Renal cortical epithelial cell (primary cell): ENCODE data around the gene PRRG3. TPM values are rescaled to one million over a fixed set of nuclear protein-coding genes. Genes with fewer than 3 reads are reported as not detected.

Experiments used
- DNase-seq: peaks from one replicate; pipeline ENCODE4 v3.0.0-alpha.2; 2011; ENCODE audit warnings: low read depth
- total RNA-seq: library from RNA; depleted of rRNA; stranded (reverse); fragments of >200 nt; gene quantifications from 2 replicates; pipeline ENCODE4 v1.2.3, GENCODE V29; 2014

The PRRG3 gene
- total RNA-seq, 1 donor from 2014 or later: not detected

DNA sequence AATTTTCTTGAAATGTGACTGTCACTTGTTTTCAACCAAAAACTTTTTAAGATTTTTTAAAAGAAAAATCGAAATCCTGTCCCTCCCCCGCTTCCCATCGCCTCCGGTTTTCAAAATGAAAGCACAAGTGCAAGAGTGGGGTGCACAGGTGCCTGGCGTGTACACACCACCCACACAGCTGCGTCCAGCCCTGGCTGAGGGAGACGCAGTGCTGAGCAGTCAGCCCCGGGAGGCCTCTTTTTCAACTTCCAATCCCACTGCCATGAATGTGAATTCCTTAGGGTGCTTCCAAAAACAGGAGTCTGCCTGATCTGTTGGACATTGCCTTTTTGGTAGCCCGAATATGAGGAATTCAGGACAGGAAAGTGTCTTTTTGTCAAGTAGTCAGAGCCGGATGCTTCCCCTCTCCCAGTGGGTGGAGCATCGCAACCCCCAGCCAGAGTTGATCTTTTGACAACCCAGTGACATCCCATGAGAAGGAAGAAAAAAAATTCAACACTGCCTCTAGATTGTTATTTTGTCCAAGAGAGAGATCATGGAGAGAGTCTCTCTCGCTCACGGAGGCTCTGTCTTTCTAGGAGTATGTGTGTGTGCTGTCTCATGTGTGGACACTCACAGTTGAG, 8.9 kb downstream of the PRRG3 start:
- DNase-seq: no peak

DNA sequence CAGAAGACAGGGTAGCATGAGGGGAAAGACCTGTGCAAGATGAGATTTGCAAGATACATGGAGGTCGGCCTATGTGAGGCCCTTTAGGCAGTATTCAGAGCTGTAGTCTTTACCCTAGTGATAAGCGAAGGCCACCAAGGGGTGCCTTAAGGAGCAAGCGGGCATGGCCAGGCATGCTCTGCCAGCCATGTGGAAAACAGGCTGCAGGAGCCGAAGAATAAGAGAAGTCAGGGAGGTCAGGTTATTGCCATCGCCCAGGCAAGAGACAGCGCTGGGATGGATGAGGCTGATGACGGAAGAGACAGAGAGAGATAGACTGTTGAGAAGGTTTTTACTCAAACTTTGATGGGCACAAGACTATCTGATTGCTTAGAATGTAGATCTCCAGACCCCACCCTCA, 13.6 kb downstream of the PRRG3 start:
- DNase-seq: no peak

DNA sequence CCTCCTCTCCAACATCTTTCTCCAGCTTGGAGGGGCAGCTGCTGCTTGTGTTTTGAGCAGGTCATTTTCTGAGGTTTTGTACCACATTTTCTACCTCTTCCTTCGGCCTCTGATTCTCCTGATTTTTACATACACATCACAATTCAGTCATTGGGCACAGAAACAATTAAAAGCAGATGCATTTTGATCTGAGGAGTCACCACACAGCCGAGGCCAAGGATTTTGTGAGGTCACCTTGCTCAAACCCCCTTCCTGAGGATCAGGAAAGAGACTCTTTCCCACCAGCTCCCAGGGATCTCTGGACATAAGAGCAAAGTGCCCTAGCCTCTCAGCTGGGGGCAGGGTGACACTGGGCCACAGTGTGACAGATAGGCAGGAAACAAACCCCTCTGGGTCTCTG, 15.2 kb downstream of the PRRG3 start:
- DNase-seq: no peak

DNA sequence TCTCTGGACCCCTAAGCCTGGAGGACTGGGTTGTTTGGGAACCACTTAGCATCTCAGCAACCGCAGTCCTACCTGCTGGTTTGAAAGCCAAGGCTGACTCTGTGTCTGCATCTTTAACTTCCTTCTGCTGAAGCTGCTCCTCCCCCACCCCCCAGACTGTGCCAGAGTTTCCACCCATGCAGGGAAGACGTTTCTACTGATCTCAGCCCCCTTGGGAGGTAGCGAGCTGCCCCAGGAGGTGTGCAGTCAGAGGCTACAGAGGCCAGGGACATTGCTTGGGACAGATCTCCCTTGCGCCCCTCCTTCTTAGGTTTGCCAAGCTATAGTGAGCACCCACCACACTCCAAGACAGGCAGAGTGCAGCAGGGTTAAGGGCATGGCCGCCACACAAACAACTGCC, 15.9 kb downstream of the PRRG3 start:
- DNase-seq: no peak

DNA sequence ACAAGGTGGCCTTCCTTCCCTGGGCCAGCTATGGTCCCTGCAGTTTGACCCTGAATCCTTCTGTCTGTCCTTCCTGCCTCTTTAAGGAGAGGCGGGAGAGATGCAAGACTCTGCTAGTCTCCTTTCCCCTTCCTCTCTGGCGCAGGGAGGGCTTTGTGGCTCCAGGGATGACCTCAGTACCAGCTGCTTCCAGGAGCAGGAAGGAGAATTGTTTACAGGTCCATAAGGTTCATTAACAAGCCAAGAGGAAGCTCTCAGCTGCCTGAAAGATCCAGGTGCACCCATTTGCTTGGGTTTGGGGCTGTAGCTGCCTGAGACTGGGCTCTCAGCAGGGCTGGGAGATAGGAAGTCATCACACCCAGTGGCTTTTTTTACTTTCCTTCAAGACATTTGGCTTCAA, 16.5 kb downstream of the PRRG3 start:
- DNase-seq: no peak

DNA sequence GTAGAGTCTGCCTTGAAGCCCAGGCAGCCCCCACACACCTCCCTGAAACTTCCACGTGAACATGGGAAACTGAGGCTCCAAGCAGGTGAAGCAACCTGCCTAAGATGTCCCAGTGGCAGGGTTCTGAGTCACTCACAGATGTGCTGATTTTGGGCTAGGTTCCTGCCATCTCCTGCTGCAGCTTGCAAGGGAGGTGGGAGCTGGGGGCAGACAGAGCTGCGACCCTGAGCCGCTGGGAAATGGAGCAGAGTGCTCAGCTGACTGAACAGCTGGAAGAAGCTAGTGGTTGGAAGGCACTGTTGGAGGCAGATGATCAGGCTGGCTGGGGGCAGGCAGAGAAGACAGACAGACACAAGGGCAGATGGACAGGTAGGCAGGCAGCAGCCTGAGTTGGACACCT, 17.0 kb downstream of the PRRG3 start:
- no peak for DNase-seq

DNA sequence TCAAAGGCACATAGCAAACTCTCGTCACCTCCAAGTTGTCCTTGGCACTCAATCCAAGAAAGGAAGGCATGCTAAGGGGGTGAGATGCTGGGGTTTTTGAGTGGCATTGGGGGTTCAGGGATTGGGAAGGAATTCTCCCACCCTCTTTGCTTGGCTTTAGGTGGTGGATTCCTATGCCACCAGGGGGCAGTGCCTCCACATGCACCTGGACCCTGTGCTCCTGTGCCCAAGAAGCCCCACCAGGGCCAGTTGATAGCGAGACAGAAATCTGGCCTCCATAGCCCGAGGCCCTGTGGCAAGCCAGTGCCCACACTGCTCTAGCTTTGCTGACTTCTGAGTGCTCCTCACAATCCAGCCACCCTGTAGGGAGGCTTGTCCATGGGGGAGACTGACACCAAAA, 18.6 kb downstream of the PRRG3 start:
- DNase-seq: no peak

DNA sequence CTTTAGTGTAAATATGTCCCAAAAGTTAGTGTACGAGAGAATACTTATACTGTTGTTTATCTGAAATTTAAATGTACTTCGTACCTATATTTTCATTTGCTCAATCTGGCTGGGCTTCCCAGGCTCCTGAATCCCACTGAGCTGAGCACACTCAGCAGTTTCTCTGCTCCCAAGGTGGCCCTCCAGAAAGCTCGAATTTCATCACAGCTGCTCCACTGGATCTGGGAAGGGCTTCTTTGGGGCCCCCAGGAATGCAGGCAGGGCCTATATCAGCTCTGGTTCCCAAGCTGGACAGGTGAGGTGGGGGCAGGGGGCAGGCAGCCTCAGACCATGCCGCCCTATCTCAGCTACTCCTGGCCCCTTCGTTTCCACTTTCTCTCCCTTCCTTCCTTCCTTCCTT, 19.1 kb downstream of the PRRG3 start:
- DNase-seq: no peak

DNA sequence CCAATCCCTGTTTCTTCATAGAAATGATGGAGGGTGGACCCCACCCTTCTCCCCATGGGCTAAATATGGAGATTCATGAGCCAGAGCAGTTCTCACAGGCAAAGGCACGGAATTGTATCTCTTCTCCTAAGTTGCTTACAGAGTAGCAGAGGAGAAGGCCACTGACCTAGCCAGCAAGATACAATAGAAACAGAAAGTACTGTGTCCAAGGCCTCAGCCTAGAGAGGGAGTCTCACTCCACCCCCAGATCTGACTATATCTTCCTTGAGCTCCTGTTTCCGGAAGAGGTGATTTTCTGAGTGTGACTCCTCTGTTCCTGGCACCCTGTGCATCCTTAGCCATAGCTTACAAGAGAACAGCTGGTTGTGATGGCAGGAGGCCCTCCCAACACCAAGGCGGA, 20.5 kb downstream of the PRRG3 start, which contains the start of gene FATE1:
Gene FATE1 (plus strand): TSS at position 284 of the 400 bp plus-strand sequence. CDS start 85 bp downstream, at position 369.
- no peak for DNase-seq

DNA sequence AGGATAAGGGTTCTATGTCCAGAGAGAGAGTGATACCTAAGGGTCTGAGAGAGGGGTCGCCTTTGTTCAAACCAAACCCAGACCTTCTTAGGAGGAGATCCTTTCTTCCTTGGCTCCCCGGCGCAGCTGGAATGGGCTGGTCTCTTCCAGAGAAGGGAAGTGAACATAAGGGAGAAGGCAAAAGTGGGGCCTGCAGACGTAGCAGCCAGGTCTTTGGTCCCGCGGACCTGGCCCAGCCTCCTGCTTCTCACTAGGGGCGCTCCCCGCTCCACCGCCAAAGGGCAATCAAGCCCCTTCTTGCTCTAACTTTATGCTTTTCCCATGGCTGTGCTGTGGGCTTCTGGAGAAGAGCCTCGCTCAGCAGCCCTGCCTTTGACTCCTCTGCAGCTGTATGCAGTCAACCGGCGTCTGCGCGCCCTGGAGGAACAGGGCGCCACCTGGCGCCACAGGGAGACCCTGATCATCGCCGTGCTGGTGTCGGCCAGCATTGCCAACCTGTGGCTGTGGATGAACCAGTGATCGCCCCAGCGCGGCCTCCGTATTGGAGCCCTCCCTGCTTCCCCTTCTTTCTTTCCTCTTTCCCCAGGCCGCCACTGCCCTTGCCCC, 27.1 kb downstream of the PRRG3 start:
- DNase-seq: no peak

DNA sequence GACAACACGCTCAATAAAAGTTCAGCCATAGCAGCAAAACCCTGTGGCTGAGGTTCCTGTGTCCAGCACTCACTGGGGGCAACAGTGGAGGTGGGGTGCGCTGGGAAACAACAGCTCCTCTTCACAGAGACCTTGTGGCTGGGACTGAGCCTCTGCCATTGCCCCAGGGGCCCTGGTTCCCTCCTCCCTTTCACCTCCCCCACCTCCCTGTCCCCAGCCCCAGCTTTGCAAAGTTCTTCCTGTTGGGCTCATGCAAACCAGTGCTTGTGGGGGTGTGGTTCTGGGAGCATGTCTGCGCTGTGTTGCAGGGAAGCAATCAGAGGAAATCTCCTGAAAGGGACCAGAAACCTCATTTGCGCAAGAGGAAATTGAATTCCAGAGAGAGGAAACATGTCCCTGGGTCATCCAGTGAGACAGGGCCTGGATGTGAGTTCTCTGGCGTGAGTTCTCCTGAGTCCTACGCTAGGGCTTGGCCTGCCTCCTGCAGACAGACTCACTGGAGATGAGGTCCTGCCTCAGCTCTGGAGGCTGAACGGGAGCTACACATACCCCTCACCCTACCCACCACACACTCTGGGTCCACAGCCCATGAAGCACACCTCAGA, 28.0 kb downstream of the PRRG3 start:
- DNase-seq: no peak

DNA sequence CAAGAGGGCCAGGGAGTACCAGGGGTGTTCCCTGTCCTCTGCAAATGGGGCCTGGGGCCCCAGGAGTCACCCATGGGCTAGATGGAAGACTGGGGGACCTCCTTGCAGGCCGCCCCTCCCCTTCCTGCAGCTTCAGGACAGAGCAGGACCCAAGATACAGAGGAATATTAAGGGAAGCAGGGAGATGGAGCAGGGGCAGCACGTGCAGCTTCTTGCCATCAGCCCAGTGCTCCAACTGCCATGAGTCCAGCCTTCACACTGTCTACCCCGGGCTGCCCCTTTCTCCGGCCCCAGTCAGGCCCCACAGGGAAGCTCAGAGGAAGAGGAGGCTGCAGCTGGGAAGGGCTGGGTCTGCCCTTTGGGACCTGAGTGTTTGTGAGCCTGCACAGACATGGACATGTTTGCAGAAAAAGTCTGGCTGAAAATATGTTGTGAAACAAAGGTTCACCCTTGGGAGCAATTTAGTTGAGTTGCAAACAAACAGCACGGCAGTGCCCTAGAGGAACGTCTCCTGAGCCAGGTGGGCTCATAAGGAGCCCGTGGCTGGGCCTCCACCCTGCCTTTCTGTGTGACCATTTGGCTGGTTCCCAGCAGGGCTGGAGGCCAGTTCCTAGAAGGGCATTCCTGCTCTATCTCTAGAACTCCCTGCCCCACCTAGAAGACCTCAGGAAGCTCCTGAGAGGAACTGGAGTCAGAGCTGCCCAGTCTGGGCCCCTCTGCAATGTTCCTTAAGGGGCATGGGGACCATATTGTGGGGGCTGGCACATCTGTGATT, 29.5 kb downstream of the PRRG3 start:
- no peak for DNase-seq

DNA sequence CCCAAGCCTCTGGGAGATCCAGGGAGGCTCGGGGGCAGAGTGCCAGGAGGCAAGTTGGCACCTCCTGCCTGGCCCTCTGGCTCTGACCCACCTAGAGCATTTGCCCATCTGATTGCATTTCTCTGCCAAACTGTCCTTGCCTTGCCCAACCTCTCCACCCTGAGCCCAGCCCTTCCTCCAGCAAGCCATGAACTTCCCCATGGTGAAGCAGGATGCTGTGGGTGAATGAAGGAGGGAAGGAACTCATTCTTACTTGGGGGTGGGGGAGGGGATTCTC, 30.0 kb downstream of the PRRG3 start:
- DNase-seq: no peak

DNA sequence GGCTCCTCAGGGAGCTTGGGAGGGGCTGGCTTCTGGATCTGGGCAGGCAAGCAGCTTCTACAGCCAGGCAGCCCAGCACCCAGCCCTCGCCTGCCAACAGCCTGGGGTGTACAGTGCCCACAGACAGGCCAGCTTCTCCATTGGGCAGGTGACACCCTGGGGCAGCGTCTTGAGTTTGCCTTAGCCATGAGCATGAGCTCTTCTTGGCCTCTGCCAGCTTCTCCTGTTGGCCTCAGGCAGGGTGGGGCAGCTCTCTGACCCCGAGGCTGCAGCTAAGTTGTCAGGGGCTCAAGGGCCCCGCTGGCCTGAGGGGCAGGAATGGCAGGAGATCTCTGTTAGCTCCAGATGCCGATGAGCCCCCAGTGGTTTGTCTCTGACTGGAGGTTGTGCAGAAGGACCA, 31.5 kb downstream of the PRRG3 start:
- DNase-seq: no peak

DNA sequence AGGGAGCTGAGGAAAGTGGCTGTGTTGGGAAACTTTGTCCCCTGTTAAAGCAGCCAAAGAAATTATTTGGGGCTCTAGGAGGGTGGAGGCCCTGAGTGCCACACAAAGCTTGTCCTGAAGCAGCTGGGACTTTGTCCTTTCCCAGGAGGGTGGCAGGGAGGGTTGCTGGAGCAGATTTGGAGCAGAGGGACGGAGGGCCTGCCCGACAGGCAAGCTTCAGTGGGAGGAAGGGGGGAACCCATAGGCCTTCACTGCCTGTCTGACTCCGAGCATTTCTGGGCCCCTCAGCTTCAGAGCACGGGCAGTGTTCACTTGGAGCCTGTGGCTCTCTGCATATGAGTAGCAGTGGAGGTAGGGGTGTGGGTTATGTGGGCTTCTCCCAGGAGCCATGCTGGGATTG, 32.1 kb downstream of the PRRG3 start:
- no peak for DNase-seq

DNA sequence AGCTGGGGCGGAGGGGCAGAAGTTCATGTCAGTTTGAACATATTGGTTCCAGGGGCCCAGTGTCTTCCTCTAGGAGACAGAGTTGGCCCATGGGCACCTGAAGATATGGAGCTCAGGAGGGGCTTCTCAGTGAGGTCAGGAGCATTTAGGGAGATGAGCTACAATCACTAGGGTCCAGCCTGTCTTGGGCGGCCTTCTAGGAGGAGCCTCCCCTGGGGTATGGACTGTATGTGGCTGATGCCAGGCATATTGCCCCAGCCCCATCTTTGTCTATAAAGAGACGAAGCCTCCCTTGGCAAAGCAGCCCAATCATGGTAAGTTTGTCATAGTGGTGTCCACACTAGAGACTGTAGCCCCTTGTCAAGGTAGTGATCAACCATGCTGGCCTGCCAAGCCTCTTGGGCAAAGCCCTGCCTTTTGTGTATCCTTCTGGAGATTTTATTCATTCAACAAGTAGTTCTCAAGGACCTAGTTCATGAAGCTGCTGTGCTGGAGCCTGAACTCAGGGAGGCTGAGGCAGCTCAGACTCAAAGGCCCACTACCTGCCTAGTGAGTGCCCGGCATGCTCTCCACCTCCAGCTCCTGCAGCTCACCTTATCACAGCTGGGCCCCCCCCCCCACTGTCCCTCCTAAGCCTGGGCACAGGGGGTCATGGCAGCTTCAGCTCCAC, 33.9 kb downstream of the PRRG3 start:
- DNase-seq: no peak

DNA sequence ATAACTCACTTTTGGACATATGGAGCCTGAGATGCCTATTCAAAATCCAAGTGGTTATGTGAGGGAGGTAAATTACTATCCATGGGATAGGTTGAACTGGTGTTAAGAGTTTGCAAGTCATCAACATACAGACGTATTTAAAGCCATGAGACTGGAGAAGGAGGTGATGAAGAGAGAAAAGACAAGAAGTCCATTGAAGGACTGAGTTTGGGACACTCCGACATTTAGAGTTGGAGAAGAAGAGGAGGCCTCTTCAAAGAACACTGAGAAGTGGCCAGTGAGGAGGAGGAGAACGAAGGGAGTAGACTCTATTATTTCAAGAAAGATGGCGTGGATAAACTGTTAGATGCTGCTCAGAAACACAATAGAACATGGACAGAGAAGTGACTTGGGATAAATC, 39.2 kb downstream of the PRRG3 start, which contains the start of gene CNGA2:
Gene CNGA2 (plus strand): TSS at position 301 of the 400 bp plus-strand sequence. CDS start 3,738 bp downstream, outside the sequence.
- DNase-seq: no peak

DNA sequence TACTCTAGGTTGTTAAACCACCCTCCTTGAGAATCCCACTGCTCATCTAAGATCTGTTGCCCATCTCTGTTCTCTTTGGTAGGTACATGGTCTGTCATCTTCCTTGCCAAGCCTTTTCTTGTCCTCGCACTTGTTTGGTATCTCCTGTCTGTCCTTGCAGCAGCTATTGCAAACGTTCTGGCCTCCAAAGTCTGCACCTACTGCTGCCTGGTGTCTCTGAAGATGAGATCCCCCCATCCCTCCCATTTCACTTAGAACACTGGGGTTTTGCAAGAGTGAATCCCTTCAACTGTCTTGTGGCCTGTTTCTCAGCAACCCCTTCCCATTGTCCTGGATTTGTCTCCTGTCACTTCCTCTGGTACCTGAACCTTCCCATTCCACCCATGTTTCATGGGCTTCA, 40.0 kb downstream of the PRRG3 start:
- no peak for DNase-seq

DNA sequence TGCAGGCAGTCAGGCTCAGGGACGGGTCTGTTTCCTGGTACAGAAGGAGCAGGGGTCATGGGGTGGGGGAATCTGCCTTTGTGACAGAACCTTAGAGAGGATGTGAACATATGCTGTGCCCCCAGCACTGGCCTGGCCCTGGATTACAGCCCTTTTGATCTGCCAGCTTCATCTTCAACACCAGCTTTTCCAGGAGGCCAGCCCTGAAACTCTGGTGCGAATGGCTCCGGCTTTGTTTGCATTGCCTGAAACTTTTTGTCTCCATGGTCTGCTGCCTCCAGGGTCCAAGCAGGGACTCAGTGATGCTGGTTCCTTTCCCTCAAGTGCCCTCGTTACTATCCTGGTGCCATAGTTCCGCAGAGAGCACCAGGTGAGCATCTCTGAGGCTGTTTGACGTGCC, 41.4 kb downstream of the PRRG3 start:
- DNase-seq: no peak

DNA sequence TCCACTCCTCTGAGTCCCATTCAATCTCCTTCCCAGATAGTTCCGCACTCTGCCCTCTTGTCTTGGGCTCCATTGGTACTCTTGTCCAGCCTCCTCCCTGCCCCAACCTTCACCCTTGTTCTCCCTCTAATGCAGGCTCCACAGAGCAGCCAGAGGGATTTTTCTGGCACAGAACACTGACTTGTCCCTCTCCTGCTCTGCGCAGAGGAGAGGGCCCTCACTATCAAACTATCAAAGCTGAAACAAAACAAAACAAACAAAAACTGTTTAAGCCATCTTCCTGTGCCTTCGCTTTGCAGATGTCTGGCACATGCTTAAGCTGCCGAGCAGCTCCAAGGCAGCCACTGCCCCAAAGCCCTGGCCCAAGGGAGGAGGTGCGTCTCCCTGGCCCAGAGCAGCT, 42.2 kb downstream of the PRRG3 start:
- no peak for DNase-seq

DNA sequence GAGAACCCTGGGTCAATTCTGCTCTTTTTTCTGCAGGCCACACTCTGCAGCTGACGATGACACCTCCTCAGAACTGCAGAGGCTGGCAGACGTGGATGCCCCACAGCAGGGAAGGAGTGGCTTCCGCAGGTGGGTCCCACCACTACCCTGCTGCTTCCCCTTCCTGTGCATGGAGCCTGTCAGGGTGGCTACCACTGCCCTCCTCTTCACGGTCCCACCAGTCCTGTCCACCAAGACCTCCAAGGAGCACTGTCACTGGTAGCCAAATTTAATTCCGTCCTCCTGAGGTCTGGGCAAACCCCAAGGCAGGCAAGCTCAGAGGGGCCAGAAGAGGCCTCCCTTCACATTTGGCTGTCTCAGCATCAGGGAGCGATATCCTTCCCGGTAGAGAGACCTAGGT, 43.5 kb downstream of the PRRG3 start:
- DNase-seq: no peak

DNA sequence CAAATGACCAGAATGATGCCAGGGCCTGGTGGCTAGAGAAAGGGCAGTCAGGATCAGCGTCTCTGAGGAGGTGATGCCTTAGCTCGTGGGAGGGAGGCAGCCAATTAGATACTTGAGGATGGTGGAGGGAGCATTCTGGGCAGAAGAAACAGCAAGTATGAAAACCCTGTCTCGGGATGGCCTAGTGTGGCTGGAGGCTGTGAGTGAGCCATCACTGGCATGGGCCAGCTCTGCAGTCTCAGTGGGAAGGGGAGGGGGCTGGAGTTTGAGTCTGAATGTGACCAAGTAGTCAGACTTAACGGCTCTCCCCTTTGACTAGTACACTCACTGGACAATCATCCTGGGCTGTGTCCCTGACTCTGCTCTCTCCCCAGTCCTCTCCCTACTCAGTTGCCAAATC, 46.3 kb downstream of the PRRG3 start:
- no peak for DNase-seq
